HepG2 (cell line): ENCODE measurements around the gene ALCAM.
"Not testable (repeated sequence)": the region's sequence is repeated elsewhere in the genome, so short reads cannot be mapped to it uniquely, and the experiment has no call there.

Source experiments
- CTCF ChIP-seq: sonication (generic); formaldehyde crosslinking; IDR thresholded peaks from 2 replicates; pipeline ENCODE4 v1.5.0; 2020; ENCODE audit warnings: mild to moderate bottlenecking, missing genetic modification reagents, moderate library complexity
- DR1 ChIP-seq: sonication (generic); formaldehyde crosslinking; IDR thresholded peaks from 2 replicates; pipeline ENCODE4 v1.8.0; 2021; ENCODE audit warnings: mild to moderate bottlenecking, missing genetic modification reagents, inconsistent platforms
- EP300 ChIP-seq, 3 experiments: sonication (generic) in 1 of 3; formaldehyde crosslinking in 1 of 3; IDR thresholded peaks; 2 replicates each; pipeline versions ENCODE4 v1.5.1 to v1.6.1; 2011 to 2020; ENCODE audit warnings: low read depth in 2 of 3, low read length in 2 of 3, borderline replicate concordance in 1 of 3, improper control_type of control experiment in 1 of 3, mild to moderate bottlenecking in 1 of 3, missing genetic modification reagents in 1 of 3, moderate library complexity in 1 of 3
- FOXA1 ChIP-seq, 2 experiments: fragments of 450-650 bp in 1 of 2; sonication (generic) in 1 of 2; formaldehyde crosslinking in 1 of 2; IDR thresholded peaks; 2 replicates each; pipeline versions ENCODE4 v1.4.0 to v1.6.1; 2016 to 2020; ENCODE audit warnings: missing genetic modification reagents in 1 of 2
- JUNB ChIP-seq: sonication (generic); formaldehyde crosslinking; IDR thresholded peaks from 2 replicates; pipeline ENCODE4 v1.8.0; 2022; ENCODE audit warnings: missing genetic modification reagents, mild to moderate bottlenecking, borderline replicate concordance
- PLSCR1 ChIP-seq: sonication (generic); formaldehyde crosslinking; IDR thresholded peaks from 2 replicates; pipeline ENCODE4 v1.5.0; 2020; ENCODE audit warnings: missing genetic modification reagents, mild to moderate bottlenecking, borderline replicate concordance
- POLR2A ChIP-seq, 2 experiments: IDR thresholded peaks; 2 replicates each; pipeline ENCODE4 v1.6.1; 2011; ENCODE audit warnings: low read depth in 2 of 2, low read length in 2 of 2, mild to moderate bottlenecking in 1 of 2, moderate library complexity in 1 of 2; ENCODE audit not compliant: insufficient read depth in 1 of 2
- POLR2AphosphoS5 ChIP-seq: IDR thresholded peaks from 2 replicates; pipeline ENCODE4 v1.6.1; 2012; ENCODE audit warnings: low read depth, low read length
- ZNF333 ChIP-seq: sonication (generic); formaldehyde crosslinking; IDR thresholded peaks from 2 replicates; pipeline ENCODE4 v1.4.0; 2020; ENCODE audit warnings: mild to moderate bottlenecking, missing genetic modification reagents, borderline replicate concordance
- ZNF704 ChIP-seq: sonication (generic); formaldehyde crosslinking; IDR thresholded peaks from 2 replicates; pipeline ENCODE4 v1.8.1; 2023; ENCODE audit warnings: mild to moderate bottlenecking, inconsistent platforms, moderate library complexity, missing genetic modification reagents, borderline replicate concordance
- ZSCAN25 ChIP-seq: sonication (generic); formaldehyde crosslinking; IDR thresholded peaks from 2 replicates; pipeline ENCODE4 v1.8.0; 2022; ENCODE audit warnings: mild to moderate bottlenecking, missing genetic modification reagents

- TF ChIP-seq CTCF (CRISPR knock-in tag); POLR2AphosphoS5; JUNB; ZNF704 (CRISPR knock-in tag); ZNF333 (CRISPR knock-in tag); FOXA1 (IDR thresholded peaks at IDR 0.05); FOXA1 (CRISPR knock-in tag; IDR thresholded peaks at IDR 0.05); ZSCAN25; EP300 (IDR thresholded peaks at IDR 0.05; ENCODE audit: low read depth in 2 of 2, low read length in 2 of 2); EP300 (CRISPR knock-in tag; IDR thresholded peaks at IDR 0.05; ENCODE audit: borderline replicate concordance); PLSCR1 (CRISPR knock-in tag); POLR2A (IDR thresholded peaks at IDR 0.05; ENCODE audit: insufficient read depth in 1 of 2, low read depth in 2 of 2, low read length in 2 of 2); DR1: not testable (repeated sequence)
Measured at GRCh38 chr3:105601756-105602155, 235.0 kb downstream of the ALCAM start.
